HG03457 (cell line): ENCODE results near the gene CAPN13.

ENCODE experiments used
- ATAC-seq: cut with Tn5 transposase; IDR thresholded peaks from one replicate; pipeline ENCODE4 v1.9.1; 2021; ENCODE audit warnings: moderate number of reproducible peaks; ENCODE audit not compliant: unreplicated experiment

CAPN13 gene

DNA sequence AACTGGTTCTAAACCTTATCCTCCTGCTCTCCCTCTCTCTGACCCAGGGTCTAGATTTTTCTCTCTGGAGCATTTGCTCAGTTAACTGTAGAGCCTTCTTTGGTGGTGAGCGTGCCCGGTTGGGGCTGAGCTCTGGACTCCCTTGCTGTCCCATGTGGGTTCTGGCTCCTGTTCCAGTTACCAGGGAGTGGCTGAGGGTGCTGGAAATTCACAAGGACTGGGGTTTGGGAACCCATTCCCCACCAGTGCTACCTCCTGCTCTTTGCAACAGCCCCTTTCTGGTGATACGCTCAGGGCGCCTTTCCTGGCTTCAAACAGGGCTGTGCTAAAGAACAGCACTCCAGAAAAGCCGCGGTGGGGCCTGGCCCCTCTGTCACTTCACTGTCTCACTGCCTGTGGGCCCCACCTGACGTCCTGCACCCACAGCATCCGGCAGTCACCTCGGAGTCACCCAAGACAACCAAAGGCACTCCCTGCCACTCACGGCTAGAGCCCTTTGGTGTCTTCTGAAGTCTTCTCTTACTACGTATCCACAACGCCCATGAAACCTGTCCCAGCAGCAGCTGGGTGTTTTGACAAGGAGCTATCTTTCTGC lies 41.3 kb downstream of the CAPN13 start:
- no peak for ATAC-seq

DNA sequence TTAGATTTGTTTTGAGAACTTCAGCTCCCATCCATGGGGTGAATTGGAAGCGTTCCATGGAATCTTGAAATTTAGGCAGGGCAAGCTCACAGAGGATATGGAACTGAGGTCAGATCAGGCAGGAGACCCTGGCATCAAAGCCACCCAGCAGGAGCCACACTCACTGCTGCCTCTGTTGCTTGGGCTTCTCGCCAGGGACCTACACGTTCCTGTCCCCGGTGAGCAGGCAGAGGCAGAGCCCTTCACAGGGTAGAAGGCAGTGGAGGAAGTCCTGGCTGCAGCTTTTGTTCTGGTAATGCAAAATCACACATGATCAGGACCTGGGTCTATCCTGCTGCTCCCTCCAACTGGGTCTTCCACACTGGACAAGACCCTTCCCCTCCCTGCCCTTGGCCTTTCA lies 42.1 kb downstream of the CAPN13 start:
- no peak for ATAC-seq

DNA sequence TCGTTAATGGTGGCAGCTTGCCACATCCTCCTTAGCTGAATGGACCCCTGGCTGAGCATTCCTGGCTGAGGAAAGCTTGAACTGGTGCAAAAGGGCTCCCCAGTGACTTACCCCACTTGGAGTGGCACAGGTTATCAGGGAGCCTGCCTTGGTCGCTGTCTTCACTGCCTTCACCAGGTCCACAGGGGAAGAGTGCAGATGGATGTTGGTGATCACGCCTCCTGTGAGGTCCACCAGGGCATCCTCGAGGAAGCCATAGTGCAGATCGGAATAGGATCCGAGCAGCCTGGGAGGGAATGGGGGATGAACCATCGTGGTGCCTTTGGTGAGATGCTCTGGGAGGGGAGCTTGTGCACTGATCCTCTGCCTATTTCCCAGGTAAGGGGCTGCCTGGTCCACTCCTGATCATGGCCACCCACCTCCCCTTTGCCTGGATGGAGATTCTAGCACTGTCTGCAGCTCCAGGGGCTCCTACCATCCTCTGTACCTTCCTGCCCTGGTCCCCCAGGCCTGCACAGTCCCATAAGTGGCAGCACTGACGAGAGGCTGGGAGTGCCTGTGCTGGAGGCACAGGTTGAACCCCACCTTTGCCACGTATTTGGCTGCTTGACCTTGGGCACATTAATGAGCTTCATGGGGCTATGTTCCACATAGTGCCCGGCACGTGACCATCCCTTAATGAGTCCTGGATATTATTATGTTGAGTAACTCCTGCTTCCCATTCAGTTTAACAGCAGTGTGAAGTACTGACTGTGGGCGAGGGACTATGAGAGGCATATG lies 43.0 kb downstream of the CAPN13 start:
- ATAC-seq, result no peak

DNA sequence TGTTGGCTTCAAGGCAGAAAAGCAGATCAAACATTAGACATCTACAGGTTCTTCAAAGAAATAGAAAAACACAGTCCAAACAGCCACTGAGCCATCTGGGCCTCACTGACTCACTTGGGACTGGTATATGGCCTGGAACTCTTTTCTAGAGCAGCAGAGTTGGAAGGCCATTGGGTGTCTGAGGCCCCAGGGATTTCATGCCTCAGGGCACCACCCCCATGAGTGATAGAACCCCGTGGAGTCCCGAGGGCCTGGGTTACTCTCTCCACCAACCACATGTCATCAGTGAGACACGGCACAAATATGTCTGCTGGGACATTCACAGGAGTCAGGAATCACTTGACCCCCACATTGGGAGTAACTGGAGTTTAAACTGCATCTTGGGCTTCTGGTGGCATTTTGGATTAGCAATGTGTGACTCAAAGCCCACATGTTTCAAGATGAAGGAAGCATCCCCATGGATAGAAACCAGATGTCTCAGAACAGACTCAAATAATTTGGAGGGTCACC lies 44.0 kb downstream of the CAPN13 start:
- ATAC-seq, result no peak

DNA sequence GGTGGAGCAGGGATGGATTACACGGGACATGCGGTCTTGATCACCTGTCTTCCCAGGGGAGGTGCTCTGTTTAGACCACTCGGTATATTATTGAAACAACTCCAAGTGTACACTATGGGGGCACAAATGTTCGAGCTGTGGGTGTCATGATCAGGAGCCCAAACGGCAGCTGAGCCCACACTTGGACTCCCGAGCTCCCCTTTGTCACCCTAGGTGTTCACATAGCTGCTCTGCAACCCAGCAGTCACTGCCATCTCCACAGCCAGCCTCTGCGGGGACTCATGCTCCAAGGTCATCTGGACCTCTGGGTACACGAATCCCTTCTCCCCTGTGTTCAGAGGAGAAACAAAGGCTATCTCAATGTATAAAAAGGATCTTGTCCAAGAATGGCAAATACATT lies 46.0 kb downstream of the CAPN13 start:
- ATAC-seq, result no peak

DNA sequence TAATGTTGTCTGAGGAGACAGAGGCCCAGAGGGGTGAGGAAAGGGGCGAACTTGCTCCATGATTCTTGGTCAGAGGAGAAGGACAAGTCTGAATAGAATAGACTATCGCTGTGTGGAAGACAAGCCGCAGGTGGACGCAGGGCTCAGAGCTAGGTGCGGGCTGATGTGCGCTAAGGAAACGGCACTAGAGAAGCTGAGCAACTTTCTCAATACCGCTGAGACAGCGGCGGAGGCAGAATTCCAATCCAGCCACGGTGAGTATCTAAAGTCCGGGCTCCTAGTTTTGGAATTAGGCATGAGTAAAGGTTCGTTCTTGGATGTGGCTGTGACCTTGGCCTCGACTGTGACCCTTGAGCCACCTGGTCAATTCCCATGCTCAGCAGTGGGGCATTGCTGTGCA lies 47.8 kb downstream of the CAPN13 start:
- ATAC-seq, result no peak

DNA sequence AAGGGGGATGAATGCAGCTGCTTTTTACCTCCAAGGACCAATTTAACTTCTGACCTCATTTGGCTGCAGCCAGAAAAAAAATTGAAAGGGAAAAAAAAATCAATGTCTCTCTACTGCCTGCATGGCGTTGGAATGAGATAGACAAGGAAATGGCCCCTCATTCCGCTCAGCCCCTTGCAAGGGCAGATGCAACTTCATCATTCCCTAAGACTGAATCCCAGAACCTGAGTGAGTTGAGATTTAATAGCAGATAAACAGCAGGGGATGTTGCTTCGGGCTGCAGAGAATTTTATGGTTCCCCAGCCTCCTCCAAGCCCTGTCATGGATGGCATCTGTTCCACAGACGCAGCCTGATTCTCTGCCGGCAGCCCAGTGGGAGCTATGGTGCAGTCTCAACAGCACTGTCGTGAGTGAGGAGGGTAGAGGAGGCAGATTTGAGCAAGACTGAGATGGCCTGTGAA lies 49.0 kb downstream of the CAPN13 start:
- no peak for ATAC-seq

DNA sequence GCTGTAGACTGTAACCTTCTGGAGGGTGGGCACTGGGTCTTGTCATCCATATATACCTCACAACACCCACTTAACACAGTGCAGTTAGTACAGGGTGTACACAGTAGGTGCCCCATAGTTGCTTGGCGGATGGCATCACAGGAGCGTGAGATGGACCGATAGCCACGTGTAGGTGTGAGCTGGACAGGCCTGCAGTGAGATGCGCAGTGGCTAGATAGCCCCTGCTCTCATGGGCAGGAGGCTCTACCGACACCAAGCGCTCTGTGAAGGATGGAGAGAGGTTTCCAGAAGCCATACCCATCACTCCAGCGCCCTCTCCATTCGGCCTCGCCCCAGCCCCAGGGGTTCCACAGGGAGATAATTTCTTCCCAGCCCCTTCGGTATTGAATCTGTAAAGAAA lies 49.5 kb downstream of the CAPN13 start:
- ATAC-seq, result no peak

DNA sequence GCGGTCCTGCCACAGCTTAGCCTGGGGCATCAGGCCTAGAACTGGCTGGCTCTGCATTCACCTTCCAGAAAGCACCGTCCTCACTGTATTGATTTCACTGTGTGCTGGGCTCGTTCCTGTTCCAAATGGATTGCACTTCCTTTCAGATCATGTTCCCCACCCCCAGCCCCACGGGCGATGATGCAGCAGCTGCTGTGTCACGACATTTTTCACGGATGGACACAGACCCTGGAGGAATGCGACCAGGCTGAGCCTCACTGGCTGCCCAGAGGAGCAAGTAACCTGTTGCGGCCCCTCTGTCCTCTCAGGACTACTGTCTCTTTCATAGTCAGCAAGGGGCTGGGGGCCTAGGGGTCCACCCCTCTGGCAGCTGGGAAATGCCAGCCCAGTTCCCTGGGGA lies 50.3 kb downstream of the CAPN13 start:
- ATAC-seq, result no peak

DNA sequence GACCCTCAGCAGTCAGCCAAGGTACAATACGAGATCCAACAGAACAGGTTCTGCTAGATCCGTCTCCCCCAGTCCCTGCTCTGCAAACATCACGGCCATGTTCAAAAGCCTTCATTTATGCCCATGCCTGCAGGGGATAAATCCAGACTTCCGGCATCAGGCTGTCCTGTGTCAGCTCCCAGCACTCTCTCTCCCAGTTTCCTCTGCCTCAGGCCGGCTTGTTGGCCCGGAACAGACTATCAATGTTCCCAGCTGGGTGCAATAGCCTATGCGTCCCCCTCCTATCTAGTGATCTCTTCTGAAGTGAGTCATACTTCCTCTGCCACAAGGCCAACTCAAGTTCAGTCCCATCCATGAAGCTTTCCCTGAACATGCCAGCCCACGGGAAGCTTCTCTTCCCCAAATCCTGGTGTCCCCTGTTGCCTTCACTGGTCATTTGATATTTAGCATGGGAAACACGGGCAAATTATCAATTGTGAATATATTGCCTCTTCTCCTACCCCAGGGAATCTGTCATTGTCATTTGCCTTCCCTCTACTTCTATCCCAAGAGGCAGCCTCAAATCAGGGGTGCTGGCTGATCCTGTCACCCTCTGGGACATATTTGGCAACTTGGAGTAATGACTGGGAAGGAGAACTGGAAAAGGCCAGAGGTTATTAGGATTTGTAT lies 51.1 kb downstream of the CAPN13 start:
- no peak for ATAC-seq

DNA sequence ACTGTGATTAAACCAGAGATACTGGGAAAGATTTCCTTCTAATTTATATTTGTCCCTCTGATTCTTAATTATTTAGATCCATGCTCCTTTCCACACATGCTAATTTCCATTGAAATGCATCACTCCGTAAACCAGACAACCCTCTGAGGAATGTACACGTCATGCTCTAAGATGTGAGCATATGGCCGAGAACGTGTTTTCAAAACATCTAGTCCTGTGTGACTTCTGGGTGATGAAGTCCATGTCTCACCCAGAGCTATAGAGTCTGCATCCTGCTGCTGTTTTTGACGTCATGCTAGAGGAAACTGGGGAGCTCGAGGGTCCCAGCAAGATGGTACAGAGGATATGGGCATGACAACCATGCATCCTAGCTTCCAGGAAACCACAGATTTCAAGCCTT lies 53.6 kb downstream of the CAPN13 start:
- ATAC-seq, result no peak

DNA sequence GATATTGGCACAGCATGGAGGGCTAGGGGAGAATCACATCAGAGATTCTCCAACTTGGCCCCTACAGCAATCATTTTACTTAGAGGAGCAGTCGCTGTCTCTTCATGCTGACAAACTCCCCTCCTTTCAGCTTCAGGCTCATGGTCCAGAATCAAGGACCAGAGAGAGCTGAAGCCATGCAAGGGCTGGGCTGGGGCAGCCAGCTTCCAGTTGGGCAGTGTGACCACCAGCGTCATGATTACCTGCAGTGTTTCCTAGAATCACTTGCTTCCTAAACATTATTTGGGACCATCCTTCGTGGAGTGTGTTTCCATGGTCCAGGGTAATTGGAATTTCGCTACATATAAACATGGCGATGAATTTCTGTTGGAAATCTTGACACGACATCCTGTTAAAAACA lies 54.4 kb downstream of the CAPN13 start:
- no peak for ATAC-seq

DNA sequence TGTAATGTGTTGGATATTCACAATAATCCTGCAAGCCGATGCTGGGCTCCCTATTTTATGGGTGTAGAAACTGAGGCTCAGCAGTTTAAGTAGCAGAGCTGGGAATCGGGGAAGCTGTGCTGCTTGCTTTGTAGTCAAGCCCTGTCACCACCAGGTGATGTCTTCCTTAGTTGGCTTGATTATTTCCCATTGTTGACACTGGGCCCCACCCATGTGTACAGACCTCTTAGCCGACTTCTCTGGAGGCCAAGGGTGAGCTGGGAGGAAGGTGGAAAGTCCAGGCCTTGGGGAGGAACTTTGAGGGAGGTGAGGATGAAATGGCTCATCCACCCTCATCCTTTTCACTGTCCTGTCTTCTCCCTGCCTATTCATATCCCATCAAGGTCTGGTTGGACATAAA lies 60.0 kb downstream of the CAPN13 start:
- ATAC-seq, result no peak

DNA sequence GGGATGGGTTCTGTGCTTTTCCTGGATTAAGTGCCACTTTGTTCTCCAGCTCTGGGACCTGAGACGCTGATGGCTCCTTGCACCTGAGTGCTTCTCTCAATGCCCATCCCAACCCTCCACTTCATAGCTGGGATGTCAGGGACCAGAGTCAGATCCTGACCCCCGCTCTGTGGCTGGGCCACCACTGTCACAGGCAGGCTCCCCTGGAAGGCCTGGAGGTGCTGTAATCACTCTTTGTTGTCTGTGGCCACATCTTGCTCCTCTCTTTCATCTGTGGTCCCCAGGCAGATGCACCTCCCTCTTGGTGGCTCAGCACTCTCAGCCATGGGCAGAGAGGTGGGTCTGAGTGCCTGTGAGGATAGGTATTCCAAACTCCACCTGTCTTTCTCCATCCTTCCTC lies 62.4 kb downstream of the CAPN13 start:
- no peak for ATAC-seq

DNA sequence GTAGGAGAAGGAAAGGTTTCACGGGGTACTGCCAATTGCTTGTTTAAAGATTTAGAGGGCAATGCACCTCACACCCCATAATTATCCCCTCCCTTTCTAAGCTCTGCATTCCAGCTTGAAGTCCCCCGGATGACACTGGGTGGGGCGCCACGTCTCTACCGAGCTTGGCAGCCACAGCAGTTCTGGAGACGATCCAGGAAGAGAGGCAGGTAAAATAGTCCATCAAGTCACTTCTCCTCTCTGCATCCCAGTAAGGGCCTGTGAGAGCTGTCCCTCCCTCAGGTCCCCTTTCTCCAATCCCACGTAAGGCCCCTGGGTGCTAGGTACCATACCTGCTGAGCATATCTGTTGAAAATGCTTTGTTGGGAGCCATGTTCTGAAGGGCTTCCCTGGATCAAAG lies 65.7 kb downstream of the CAPN13 start:
- no peak for ATAC-seq

DNA sequence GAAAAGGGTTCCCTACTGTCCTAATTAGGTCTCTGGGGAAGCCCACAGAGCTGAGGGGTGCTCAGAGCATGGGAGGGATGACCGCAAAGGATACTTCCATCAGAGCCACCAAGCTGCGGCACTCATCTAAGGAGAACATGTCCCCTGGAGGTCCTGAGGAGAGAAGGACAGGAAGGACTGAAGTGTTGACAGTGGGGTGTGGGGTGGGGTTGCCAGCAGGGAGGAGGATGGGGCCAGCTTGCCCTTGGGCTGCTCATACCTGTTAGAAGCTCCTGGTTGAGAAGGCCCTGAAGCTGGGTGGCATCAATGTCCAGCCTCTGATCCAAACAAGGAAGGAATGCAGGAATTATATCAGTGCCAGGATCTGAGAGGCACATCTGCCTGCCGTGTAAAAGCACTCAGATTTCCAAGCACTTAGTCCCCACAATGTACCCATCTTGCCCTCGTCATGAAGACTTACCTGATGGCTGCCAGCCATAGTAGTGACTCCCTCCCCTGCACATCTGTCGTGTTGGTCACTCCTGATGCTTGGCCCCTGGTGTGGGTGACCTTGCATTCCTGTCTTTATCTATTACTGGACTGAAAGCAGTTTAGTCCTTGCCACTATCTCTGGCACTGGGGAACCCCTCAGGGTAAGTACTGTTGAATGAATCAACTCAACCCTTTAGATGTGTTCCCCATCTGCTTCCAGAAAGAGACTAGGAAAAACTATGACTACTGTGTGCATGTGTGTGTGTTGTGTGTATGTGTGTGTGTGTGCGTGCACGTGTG lies 68.9 kb downstream of the CAPN13 start:
- ATAC-seq, result no peak

DNA sequence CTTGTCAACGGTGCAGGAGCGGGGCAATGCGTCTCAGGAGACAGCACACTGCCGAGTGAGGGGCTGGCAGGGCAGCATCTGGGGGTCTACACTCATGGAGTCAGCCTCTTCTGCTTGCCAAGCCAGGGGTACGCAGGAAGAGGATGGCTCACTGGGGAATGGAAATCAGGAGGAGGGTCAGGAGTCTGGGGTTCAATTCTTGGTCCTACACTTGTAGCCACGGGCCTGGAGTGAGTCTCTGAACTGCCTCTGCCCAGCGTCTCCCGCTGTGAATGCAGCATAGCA lies 70.0 kb downstream of the CAPN13 start:
- ATAC-seq, result no peak

DNA sequence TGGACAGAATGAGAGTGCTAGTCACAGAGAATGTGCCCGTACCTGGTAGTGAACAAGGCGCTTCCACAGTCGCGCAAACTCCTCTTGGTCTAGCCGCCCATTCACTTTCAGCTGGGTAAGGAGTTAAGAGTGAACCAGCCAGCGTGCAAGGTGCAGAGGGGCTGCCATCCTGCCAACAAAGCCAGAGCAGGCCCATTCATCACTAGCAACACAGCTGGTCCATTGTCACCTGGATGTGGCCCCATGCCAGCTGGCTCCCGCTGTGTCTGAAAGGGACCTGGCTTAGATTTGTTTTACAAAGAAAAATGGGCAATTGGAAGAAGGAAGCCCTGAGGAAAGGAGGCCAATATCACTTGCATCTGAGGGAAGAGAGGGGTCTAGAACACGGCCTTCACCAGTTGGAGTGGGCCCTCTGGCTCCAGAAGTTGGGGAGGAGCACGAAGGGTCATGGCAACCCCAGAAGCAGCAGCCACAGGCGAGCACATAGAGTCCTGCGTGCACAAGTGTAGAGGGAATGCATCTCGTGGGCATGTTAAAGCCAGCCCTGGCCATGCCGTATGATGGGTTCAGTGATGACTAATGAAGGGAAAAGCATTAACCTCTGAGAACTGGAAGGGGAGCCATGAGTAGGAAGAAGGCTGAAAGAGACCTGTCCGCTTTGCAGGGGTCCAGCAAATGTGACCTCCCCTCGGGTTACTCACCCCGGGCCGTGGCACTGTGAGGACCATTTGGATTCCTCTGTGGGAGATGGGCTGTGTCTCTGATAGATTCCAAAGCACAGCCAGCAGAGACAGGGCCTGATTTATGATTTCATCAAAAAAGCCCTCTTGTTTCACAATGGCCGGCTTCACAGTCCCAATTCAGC lies 70.6 kb downstream of the CAPN13 start:
- no peak for ATAC-seq

DNA sequence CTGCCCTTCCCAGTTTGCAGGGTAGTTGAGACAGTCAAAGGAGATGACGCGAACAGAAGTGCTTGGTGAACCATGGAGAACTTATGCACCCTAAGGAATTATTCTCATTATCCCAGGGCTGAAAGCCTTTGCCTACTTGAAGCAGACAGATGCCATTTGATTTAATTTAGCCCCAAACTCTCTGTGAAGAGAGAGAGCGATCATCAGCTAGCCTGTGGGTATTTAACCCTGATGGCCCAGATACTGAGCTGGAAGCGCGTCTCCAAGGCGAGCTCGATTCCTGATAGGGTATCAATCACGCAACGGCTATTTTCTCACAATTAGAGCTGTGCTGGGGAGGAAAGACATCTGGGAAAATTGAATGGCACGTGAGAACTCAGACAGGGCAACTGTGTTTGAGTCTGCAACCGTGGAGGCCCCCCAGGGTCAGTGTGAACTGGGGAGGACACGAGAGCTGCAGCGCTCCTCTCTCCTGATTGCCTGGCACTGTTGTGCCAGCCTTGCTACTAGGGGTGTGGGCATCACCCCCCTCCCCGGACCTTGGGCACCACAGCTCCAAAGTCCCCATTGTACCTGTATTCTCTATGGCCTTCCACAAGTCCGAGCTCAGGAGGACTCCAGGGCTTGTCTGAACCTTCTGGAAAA lies 73.2 kb downstream of the CAPN13 start:
- ATAC-seq, result no peak

DNA sequence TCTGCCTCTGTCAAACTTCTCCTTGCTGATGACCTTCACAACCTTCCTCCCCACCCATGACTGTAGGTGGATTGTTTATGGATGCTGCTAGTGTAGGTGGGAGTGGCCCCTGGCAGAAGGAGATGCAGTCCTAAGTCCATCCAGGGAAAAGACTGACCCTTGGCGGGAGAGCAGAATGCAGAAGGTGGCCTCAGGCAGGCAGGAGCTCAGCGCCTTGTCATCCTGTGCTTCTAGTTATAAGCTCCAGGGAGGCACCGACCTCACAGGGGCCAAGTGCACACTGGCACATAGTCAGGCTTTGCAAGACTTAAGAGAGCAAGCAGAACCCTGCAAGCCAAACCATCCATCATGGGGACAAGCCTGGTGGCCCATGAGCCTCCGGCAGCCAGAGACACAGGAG lies 74.4 kb downstream of the CAPN13 start:
- ATAC-seq, result no peak
